WI38 (cell line): ENCODE data around the gene LTBR.

Experiments used
- H3K4me3 ChIP-seq: 2 replicates; pipeline ENCODE4 v1.5.1; 2011; ENCODE audit warnings: low read depth, mild to moderate bottlenecking, control low read depth, low read length
- TF ChIP-seq, protein P1 (sequence below): IDR thresholded peaks from 2 replicates; pipeline ENCODE4 v1.5.1; 2012; ENCODE audit warnings: low read depth, mild to moderate bottlenecking, control low read depth, low read length

LTBR gene

DNA sequence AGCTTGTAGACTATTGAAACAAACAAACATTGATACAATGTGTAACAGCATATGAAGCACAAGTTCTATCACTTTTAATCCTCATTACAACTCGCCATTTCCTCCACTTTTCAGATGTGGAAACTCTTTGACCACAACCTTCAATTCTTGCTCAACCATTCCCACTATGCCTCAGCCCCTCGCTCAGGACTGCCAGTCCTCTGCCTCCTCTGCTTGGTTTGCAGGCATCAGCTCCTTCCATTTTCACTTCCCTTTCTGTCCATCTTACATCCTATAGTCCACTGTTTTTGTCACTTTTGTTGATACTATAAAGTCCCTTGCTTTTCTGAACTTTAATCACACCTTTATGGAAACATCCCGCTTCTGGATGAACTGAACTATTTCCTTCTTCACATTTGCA, 32.6 kb downstream of the LTBR start:
- TF ChIP-seq, protein P1, sequence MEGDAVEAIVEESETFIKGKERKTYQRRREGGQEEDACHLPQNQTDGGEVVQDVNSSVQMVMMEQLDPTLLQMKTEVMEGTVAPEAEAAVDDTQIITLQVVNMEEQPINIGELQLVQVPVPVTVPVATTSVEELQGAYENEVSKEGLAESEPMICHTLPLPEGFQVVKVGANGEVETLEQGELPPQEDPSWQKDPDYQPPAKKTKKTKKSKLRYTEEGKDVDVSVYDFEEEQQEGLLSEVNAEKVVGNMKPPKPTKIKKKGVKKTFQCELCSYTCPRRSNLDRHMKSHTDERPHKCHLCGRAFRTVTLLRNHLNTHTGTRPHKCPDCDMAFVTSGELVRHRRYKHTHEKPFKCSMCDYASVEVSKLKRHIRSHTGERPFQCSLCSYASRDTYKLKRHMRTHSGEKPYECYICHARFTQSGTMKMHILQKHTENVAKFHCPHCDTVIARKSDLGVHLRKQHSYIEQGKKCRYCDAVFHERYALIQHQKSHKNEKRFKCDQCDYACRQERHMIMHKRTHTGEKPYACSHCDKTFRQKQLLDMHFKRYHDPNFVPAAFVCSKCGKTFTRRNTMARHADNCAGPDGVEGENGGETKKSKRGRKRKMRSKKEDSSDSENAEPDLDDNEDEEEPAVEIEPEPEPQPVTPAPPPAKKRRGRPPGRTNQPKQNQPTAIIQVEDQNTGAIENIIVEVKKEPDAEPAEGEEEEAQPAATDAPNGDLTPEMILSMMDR, result no peak
- H3K4me3 ChIP-seq, result no peak overlapping the region

DNA sequence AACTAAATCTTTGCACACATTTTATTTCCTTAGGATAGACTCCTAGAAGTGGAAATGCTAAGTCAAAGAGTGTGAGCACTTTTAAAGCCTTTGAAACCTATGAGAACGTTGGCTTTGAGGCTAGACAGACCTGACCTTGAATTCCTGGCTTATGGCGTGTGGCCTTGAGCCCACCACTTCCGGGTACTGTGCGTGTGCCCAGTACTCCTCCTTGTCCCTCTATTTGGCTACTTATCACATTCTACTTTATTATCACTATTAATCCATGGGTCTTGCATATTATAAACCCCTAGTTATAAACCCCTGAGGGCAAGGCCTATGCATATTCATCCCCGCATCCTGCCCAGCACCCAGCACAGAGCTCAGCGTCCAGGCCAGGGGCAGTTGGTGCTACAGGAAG, 34.8 kb downstream of the LTBR start:
- TF ChIP-seq, protein P1, result no peak
- H3K4me3 ChIP-seq, result no peak overlapping the region

- TF ChIP-seq, protein P1, result no peak
These were observed 36.4 kb downstream of the LTBR start for GRCh38 chr12:6420364-6420763.

GRCh38 chr12:6423267-6424007, 39.5 kb downstream of the LTBR start:
- H3K4me3 ChIP-seq, result no peak overlapping the region
- TF ChIP-seq, protein P1, result peak; percentile 68

More at GRCh38 chr12:6420364-6420763, 36.4 kb downstream of the LTBR start:
- no peak overlapping the region for H3K4me3 ChIP-seq

GRCh38 chr12:6424008-6424347, 40.0 kb downstream of the LTBR start:
- TF ChIP-seq, protein P1, result no peak
- no peak overlapping the region for H3K4me3 ChIP-seq

GRCh38 chr12:6424866-6425265, 40.9 kb downstream of the LTBR start:
- TF ChIP-seq, protein P1, result no peak

GRCh38 chr12:6425590-6426531, 41.9 kb downstream of the LTBR start:
- H3K4me3 ChIP-seq, result no peak overlapping the region
- TF ChIP-seq, protein P1, result no peak

More at GRCh38 chr12:6424866-6425265, 40.9 kb downstream of the LTBR start:
- H3K4me3 ChIP-seq, result no peak overlapping the region
